C4-2B (cell line): ENCODE data around the gene GGA2.
A peak's percentile ranks its signal among the peaks of the same experiment; 100 is the strongest.

Experiments used
- H3K27ac ChIP-seq: fragments of 450-650 bp; 2 replicates; pipeline ENCODE4 v1.5.1; 2017
- CTCF ChIP-seq: fragments of 450-650 bp; conservative IDR thresholded peaks from 2 replicates; pipeline ENCODE4 v1.5.1; 2017; ENCODE audit warnings: mild to moderate bottlenecking
- ZFX ChIP-seq: fragments of 450-650 bp; IDR thresholded peaks from 2 replicates; pipeline ENCODE4 v1.6.1; 2017

GGA2 gene

GRCh38 chr16:23423496-23424049, 86.7 kb downstream of the GGA2 start:
- no peak for TF ChIP-seq CTCF
- no peak for TF ChIP-seq ZFX
- H3K27ac ChIP-seq: peak overlapping the region; percentile 73

GRCh38 chr16:23420011-23420410, 90.3 kb downstream of the GGA2 start:
- TF ChIP-seq ZFX: no peak
- no peak overlapping the region for H3K27ac ChIP-seq

GRCh38 chr16:23416816-23417215, 93.5 kb downstream of the GGA2 start:
- H3K27ac ChIP-seq: no peak overlapping the region
- no peak for TF ChIP-seq ZFX
- no peak for TF ChIP-seq CTCF

- no peak overlapping the region for H3K27ac ChIP-seq
- TF ChIP-seq ZFX (no peak), CTCF (no peak)
Observed at GRCh38 chr16:23414731-23415130, 95.6 kb downstream of the GGA2 start.
